GM03348 (cell line): ENCODE results near the gene SIRPB2.
A peak's percentile ranks its signal among the peaks of the same experiment; 100 is the strongest.

Experiments used
- DNase-seq: peaks from one replicate; pipeline ENCODE4 v3.0.0; 2012; ENCODE audit warnings: low spot score

Gene SIRPB2

GRCh38 chr20:1471242-1471641 lies 20.0 kb downstream of the SIRPB2 start:
- DNase-seq = no peak

GRCh38 chr20:1469925-1470571 lies 21.2 kb downstream of the SIRPB2 start:
- DNase-seq = peak; percentile 86

DNA sequence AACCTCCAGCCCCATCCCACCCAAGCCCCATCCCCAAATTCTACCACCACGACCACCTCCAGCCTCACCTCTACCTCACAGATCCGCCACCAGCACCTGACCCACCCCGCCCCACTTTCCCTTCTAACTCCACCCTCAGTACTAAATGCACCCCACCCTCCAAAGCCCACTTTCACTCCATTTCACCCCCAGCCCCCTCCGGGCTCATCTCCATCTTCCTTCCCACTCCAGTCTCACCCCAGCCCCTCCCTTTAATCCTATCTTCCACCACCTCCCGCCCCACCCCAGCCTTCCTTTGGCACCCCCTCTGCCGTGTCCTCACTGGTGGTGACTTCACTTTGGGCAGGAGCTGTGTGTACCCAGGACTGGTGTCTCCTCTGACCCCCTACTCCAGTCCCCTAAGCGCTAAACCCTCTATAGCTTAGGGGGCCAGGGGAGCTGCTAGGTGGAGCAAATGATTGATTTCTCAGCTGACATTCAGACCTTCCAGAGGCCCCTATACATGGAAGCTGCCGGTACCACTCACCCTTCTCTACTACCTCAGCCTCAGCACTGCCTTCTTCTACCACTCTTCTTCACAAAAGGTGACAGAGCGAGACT lies 21.8 kb downstream of the SIRPB2 start:
- no peak for DNase-seq

DNA sequence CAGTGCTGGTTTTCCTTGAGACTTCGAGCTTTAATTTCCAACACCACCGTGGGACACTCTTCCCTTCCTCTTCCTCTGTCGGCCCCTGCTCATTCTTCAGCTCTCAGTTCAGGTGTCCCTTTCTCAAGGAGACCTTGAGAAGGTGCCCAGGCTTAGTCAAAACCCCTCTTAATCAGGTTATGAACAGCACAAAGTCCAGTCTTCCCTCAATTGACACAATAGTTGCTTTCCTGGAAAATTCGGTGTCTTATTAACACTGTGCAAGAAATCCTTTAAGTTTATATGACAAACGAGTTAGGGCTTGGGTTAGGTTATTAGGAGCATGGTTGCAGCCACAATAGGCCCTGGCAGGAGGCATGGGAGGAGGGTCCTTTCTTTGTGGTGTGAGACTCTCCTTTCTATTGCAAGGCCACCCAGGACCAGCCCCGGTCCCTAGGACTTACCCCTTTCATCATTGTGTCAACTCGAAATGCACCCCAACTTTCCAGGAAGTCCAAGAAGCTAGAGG lies 23.0 kb downstream of the SIRPB2 start:
- DNase-seq = no peak

GRCh38 chr20:1467355-1468116 lies 23.7 kb downstream of the SIRPB2 start:
- no peak for DNase-seq

DNA sequence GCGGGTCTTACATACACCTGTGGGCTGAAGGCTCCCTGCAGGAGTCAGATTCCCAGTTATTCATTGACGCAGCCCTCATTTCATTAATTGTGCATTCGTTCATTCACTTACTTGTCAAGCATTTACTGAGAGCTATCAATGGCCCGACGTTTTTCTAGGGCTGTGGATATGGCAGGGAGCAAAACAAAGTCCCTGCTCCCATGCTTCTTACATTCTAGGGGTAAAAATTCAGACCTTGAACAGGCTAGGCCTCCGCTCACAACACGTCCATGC lies 24.2 kb downstream of the SIRPB2 start:
- DNase-seq = no peak

DNA sequence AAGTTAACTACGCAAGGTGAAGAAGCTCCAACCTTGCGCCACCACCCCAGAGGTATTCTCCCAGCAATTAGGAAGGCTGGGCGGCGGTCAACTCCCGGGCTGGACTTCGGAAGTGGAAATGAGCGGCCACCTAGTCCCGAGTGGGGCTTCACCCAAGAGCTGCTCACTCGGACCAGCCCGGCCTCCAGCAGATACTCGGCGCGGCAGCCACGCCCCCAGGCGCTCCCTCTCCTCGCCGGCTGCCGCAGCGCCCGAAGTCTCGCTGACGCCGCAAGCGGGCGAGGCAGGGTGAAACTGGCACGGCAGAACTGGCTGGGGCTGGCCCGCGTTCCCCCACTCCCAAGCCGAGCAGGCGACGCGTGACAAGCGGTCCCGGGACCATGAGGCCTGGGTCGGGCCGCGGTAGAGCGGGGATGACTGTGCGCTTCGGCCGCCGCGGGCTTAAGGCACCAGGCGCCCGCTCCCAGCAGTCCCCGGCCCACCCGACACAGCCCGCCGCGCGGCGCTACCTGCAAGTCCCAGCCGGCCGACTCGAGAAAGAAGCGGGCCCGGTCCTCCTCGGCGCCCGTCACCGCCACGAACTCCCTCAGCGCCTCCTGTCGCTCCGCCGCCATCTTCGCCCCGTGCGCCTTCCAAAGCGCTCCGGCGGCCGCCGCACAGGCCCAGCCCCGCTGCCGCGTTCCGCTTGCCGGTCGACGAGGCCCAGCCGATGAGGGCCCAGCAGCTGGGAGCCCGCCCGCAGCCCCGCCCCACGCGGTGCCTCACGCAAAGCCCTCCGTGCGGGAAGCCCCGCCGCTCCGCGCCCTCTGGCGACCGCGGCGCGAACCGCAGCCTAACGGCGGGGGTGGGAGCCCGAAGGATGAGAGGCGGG lies 24.8 kb downstream of the SIRPB2 start, which contains the start of gene NSFL1C:
TSS of gene NSFL1C (minus strand) at position 639 of the 871 bp plus-strand sequence. CDS start at position 614, 25 bp downstream.
- peak; percentile 97 for DNase-seq

DNA sequence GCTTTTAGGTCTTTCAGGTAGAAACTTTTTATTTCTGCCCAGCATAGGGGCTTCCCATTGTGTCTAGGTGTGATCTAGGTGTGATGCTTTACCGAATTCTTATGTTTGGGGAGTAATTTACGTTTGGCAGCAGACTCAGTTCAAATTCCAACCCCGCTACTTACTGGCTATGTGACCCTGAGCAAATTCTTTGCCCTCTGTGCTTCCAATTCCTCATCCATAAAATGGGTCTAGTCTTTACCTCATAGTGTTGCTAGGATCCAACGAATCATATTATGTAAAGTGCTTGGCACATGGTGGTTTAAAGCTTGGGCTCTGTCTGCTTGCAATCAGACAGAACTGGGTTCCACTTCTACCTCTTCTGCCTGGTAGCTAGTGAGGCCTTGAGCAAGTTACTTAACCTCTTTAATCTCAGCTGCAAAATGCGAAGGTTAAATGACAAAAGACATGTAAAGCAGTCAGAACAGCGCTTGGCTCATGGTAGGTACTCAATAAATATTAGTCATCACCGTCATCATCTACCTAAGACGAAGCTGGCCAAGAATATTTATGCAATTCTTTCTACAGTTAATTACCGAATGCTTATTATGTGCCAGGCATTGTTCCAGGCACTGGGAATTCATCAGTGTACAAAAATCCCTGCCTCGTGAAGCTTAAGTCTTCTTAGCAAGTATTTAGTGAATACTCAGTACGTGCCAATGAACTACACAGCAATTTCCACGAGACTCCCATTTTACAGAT lies 25.6 kb downstream of the SIRPB2 start:
- DNase-seq = no peak

- DNase-seq = no peak
These were observed 27.1 kb downstream of the SIRPB2 start for GRCh38 chr20:1463971-1464570.

DNA sequence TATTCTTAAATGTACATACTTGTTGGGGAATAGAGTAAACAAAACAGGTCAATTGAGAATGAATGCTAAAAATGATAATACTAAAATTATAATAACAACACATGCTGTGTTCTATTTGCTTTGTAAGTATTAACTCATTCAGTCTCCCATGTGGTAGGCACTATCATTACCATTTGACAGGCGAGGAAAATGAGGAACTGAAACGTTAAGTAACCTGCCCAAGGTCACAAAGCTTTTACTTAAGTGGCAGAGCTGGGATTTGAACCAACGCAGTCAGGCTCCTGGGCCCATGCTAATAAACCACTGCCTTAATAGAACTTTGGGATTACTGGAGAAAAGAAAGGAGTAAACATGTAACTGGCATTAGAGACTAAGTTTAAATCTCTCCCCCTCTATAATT lies 28.4 kb downstream of the SIRPB2 start:
- no peak for DNase-seq

DNA sequence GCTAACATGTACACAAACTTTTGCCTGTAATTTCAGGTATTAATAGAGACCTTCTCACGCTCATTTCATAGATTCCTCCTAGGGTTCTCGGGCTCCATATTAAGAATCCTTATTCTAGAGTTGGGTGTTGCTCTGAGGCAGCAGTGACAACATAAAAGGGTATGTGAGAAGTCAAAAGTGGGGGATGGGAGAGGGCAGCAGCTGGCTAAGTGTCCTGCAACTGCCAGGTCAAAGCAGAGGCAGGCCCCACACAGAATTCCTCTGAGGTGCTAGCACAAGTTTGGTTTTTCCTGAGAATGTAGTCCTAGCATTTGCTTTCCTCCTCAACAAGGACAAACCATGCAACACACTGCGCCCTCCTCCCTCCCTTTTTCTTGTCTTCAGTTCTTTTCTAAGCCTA lies 29.2 kb downstream of the SIRPB2 start:
- DNase-seq = no peak

DNA sequence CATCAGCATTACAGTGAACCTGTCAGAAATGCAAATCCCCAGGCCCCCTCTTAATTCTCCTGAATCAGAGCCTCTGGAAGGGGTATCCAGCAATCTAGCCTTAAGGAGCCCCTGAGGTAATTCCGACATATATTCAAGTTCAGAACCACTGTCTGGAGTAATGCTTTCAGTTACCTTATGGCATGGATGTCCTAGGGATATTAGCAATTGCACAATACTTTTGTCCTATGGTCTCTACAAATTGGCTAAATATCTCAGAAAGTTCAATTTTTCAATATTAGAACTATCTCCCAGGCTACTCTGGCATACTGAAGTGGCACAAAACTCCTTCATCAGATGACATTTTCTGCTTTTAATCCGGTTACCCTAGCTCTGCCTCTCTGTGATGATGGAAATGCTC lies 30.9 kb downstream of the SIRPB2 start:
- no peak for DNase-seq

GRCh38 chr20:1457992-1458391 lies 33.2 kb downstream of the SIRPB2 start:
- DNase-seq = no peak

- peak; percentile 43 for DNase-seq
These were observed 34.9 kb downstream of the SIRPB2 start for GRCh38 chr20:1456300-1456699.

GRCh38 chr20:1450926-1451491 lies 40.2 kb downstream of the SIRPB2 start:
- DNase-seq = no peak

DNA sequence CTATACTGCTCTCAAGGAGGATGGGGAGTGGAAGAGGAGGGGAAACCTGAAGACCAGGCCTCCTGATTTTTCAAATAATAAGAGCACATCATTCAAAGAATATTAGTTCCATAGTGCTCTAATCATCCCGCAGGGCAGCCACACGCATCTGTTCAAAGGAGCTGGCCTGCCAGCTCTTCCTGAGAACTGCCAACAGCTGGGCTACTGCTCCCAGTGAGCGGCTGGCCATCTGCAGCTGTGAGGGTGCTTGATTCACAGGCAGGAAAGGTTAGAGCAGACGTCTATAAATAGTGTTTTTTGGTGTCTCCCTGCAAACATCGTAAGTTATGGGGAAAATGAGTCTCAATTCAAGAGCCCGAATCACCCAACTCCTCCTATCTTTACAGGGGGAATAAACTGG lies 41.9 kb downstream of the SIRPB2 start:
- no peak for DNase-seq

DNA sequence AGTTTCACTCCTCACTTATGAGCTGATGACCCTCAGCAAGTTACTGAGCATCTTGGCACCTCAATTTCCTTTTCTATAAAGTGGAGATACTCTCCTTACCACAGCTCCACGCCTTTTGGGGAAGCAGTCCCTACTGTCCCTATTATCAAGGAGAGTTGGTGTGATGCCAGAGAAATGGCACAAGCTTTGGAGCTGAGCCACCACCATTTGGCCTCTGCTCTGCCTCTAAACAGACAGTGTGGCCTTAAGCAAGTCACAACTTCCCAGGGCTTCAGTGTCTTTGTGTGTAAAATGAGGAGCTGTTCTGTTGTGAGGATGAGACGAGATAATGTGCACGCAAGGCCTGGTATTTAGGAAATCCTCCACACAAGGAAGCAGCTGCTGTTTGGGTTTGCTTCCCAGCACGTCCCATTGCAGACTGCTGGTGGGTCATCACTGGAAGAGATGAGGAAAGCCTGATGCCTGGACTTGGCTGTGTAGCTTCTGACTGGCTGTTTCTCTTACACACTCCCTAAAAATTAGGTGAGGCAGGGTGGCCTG lies 43.1 kb downstream of the SIRPB2 start:
- no peak for DNase-seq

DNA sequence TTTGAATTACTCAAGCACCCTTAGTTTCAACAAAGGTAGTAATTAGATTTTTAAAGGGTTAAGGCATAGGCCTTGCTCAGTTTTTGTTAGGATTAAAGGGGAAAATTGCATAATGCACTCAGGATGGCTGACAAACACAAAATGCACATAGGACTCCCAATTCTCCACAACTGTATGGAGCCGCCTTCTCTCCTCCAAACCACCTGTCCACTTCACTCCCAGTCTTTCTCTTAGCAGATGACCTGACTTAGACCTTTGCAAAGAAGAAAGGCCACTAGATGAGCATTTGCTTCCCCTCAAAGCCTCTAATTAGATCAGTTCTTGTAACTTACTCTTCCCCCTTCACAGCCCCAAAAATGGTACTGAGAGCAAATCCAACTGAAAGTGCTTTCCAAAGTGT lies 44.7 kb downstream of the SIRPB2 start:
- DNase-seq = no peak

DNA sequence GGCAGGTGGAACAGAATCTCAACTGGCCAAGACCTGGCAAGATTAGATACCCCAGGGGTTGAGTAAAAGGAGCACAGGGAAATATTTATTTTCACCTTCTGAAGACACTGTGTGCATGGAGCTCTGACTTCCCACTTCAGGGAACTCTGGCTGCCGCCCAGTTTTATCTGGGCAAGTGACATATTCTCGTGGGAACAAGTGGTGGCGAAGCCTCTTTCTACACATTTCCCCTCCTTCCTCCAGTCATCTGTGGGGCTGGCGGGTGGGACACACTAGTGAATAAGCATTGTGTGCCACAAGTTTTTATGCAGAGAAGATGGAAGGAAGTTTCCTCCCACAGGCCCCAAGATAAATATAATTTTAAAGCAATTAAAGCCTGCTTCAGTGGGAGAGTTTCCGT lies 48.1 kb downstream of the SIRPB2 start:
- DNase-seq = no peak

- DNase-seq = no peak
These were observed 48.9 kb downstream of the SIRPB2 start for GRCh38 chr20:1442304-1442703.

DNA sequence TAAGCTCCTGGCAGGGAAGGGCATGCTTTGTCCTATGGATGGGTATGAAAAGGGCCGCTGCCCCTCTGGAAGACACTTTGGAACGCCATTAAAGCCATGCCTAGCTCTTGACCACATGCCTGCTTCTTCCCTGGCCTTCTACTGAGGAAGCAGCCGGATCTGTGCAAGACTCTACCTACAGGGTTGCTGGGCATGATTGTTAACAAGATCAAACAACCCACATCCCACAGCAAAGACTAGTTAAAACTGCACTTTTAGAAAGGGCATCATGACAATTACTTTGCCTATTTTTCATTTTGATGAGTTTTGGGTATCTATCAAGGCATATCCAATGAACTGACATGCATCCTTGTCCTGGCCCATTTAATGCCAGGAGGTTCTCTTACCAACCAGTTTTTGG lies 50.1 kb downstream of the SIRPB2 start:
- no peak for DNase-seq
